IMR-90 (cell line): ENCODE results near the gene TNF. TPM values are rescaled to one million over a fixed set of nuclear protein-coding genes. Genes with fewer than 3 reads are reported as not detected.

Experiments
- ATAC-seq: fragments of 200-7000 bp; cut with Tn5 transposase; 2 replicates; pipeline ENCODE4 v1.9.1; 2020; ENCODE audit warnings: low read depth, mild to moderate bottlenecking, moderate library complexity
- BruUV-seq: library from RNA; stranded (reverse); fragments of 400-500 nt; replicated peaks from 2 replicates; lab custom pipeline; 2021; lab: Mats Ljungman, UMichigan
- CTCF ChIA-PET: fragments of 300-600 bp; formaldehyde crosslinking; extraction: SDS; loops from one replicate; lab custom pipeline; 2021; ENCODE audit warnings: antibody characterized with exemption; lab: Yijun Ruan, JAX
- POLR2A ChIA-PET: fragments of 300-600 bp; sonication (Branson Sonifier 250); formaldehyde crosslinking; loops from one replicate; lab custom pipeline; 2022; ENCODE audit warnings: antibody characterized with exemption; ENCODE audit not compliant: unreplicated experiment; lab: Charles Lee
- DNase-seq: peaks from one replicate; pipeline ENCODE4 v3.0.0; 2013
- H2AFZ ChIP-seq: replicated peaks from 2 replicates; pipeline ENCODE3; 2013; ENCODE audit warnings: low read length, mild to moderate bottlenecking; ENCODE audit not compliant: poor library complexity
- H2AK5ac ChIP-seq: 2 replicates; pipeline ENCODE4 v1.6.1; 2013; ENCODE audit warnings: low read depth, low read length, inconsistent platforms
- H2AK9ac ChIP-seq: replicated peaks from 2 replicates; pipeline ENCODE3; 2013; ENCODE audit warnings: mild to moderate bottlenecking, low read depth, low read length, moderate library complexity; ENCODE audit not compliant: poor library complexity
- H2BK120ac ChIP-seq: 2 replicates; pipeline ENCODE4 v1.6.1; 2013; ENCODE audit warnings: low read depth, low read length, inconsistent platforms
- H2BK15ac ChIP-seq: 3 replicates; pipeline ENCODE4 v1.6.1; 2013; ENCODE audit warnings: low read depth, low read length, inconsistent platforms
- H2BK20ac ChIP-seq: 2 replicates; pipeline ENCODE4 v1.6.1; 2013; ENCODE audit warnings: low read depth, mild to moderate bottlenecking, inconsistent platforms, low read length, moderate library complexity
- H2BK5ac ChIP-seq: 2 replicates; pipeline ENCODE4 v1.6.1; 2013; ENCODE audit warnings: mild to moderate bottlenecking, low read depth, low read length, inconsistent platforms; ENCODE audit not compliant: poor library complexity, severe bottlenecking
- H3K14ac ChIP-seq: replicated peaks from 2 replicates; pipeline ENCODE4 v1.6.1; 2013; ENCODE audit warnings: low read depth, low read length, inconsistent platforms
- H3K18ac ChIP-seq: 2 replicates; pipeline ENCODE4 v1.6.1; 2013; ENCODE audit warnings: low read depth, low read length, control low read depth
- H3K23ac ChIP-seq: 2 replicates; pipeline ENCODE4 v1.6.1; 2013; ENCODE audit warnings: low read depth, low read length, inconsistent platforms
- H3K27ac ChIP-seq: 2 replicates; pipeline ENCODE4 v1.5.1; 2013; ENCODE audit warnings: mild to moderate bottlenecking, control low read depth, low read length; ENCODE audit not compliant: insufficient read depth
- H3K27me3 ChIP-seq: 2 replicates; pipeline ENCODE4 v1.6.1; 2013; ENCODE audit warnings: low read length; ENCODE audit not compliant: control insufficient read depth, insufficient read depth
- H3K36me3 ChIP-seq: 2 replicates; pipeline ENCODE4 v1.6.1; 2013; ENCODE audit warnings: low read length, mixed read lengths; ENCODE audit not compliant: control insufficient read depth, insufficient read depth
- H3K4ac ChIP-seq: 2 replicates; pipeline ENCODE4 v1.6.1; 2013; ENCODE audit warnings: low read depth, low read length, inconsistent platforms
- H3K4me1 ChIP-seq: 2 replicates; pipeline ENCODE4 v1.6.1; 2013; ENCODE audit warnings: low read length, mixed read lengths; ENCODE audit not compliant: control insufficient read depth, insufficient read depth
- H3K4me2 ChIP-seq: 2 replicates; pipeline ENCODE4 v1.6.1; 2013; ENCODE audit warnings: low read depth, mild to moderate bottlenecking, control low read depth, low read length, moderate library complexity
- H3K4me3 ChIP-seq: 2 replicates; pipeline ENCODE4 v1.5.1; 2013; ENCODE audit warnings: low read depth, mild to moderate bottlenecking, control low read depth, low read length, moderate library complexity; ENCODE audit not compliant: insufficient read depth
- H3K56ac ChIP-seq: 2 replicates; pipeline ENCODE4 v1.6.1; 2013; ENCODE audit warnings: low read length, inconsistent platforms; ENCODE audit not compliant: insufficient read depth; ENCODE audit errors: extremely low read depth
- H3K79me1 ChIP-seq, 2 experiments: 2 replicates each; pipeline ENCODE4 v1.6.1; 2013; ENCODE audit warnings: low read length in 2 of 2, inconsistent platforms in 1 of 2, low read depth in 1 of 2
- H3K9ac ChIP-seq: 2 replicates; pipeline ENCODE4 v1.6.1; 2013; ENCODE audit warnings: low read depth, low read length, control low read depth
- H3K9me1 ChIP-seq: 2 replicates; pipeline ENCODE4 v1.6.1; 2013; ENCODE audit warnings: low read length, inconsistent platforms; ENCODE audit not compliant: insufficient read depth
- H3K9me3 ChIP-seq: 2 replicates; pipeline ENCODE4 v1.6.1; 2013; ENCODE audit warnings: low read length; ENCODE audit not compliant: control insufficient read depth, insufficient read depth
- H4K20me1 ChIP-seq: 2 replicates; pipeline ENCODE4 v1.6.1; 2013; ENCODE audit warnings: low read length, inconsistent platforms; ENCODE audit not compliant: insufficient read depth
- H4K5ac ChIP-seq: 2 replicates; pipeline ENCODE4 v1.6.1; 2013; ENCODE audit warnings: mild to moderate bottlenecking, low read depth, low read length, control low read depth
- H4K8ac ChIP-seq, 2 experiments: 2 replicates each; pipeline ENCODE4 v1.6.1; 2013; ENCODE audit warnings: low read depth in 2 of 2, low read length in 2 of 2, control low read depth in 1 of 2, inconsistent platforms in 1 of 2
- H4K91ac ChIP-seq: 2 replicates; pipeline ENCODE4 v1.6.1; 2013; ENCODE audit warnings: low read depth, low read length, inconsistent platforms; ENCODE audit not compliant: insufficient read depth
- BHLHE40 ChIP-seq: fragments of 150-350 bp; IDR thresholded peaks from 2 replicates; pipeline ENCODE4 v1.6.1; 2016; ENCODE audit warnings: mild to moderate bottlenecking, low read depth, low read length
- CEBPB ChIP-seq: IDR thresholded peaks from 2 replicates; pipeline ENCODE4 v1.6.1; 2012; ENCODE audit warnings: low read depth, low read length, improper control_type of control experiment
- CHD1 ChIP-seq: IDR thresholded peaks from 2 replicates; pipeline ENCODE4 v1.6.1; 2012; ENCODE audit warnings: low read depth, low read length, improper control_type of control experiment
- CTCF ChIP-seq: conservative IDR thresholded peaks from 2 replicates; pipeline ENCODE4 v1.5.1; 2012; ENCODE audit warnings: mild to moderate bottlenecking, low read depth, low read length, improper control_type of control experiment
- ELK1 ChIP-seq: fragments of 150-350 bp; IDR thresholded peaks from 2 replicates; pipeline ENCODE4 v1.6.1; 2016; ENCODE audit warnings: low read depth, mild to moderate bottlenecking, low read length, moderate library complexity, borderline replicate concordance
- FOS ChIP-seq: fragments of 150-350 bp; IDR thresholded peaks from 2 replicates; pipeline ENCODE4 v1.6.1; 2016; ENCODE audit warnings: low read depth, low read length
- MAFK ChIP-seq: IDR thresholded peaks from 2 replicates; pipeline ENCODE4 v1.6.1; 2012; ENCODE audit warnings: low read depth, low read length, improper control_type of control experiment
- MAZ ChIP-seq: IDR thresholded peaks from 2 replicates; pipeline ENCODE4 v1.6.1; 2012; ENCODE audit warnings: low read depth, mild to moderate bottlenecking, low read length, improper control_type of control experiment, moderate library complexity, borderline replicate concordance
- MXI1 ChIP-seq: IDR thresholded peaks from 2 replicates; pipeline ENCODE4 v1.6.1; 2012; ENCODE audit warnings: low read depth, mild to moderate bottlenecking, low read length, moderate library complexity, borderline replicate concordance
- NFE2L2 ChIP-seq: fragments of 150-350 bp; IDR thresholded peaks from 2 replicates; pipeline ENCODE4 v1.6.1; 2016; ENCODE audit warnings: low read depth, mild to moderate bottlenecking, low read length
- POLR2A ChIP-seq: IDR thresholded peaks from 2 replicates; pipeline ENCODE4 v1.6.1; 2012; ENCODE audit warnings: mild to moderate bottlenecking, low read depth, low read length
- RAD21 ChIP-seq: IDR thresholded peaks from 2 replicates; pipeline ENCODE4 v1.6.1; 2012; ENCODE audit warnings: low read length, improper control_type of control experiment
- RCOR1 ChIP-seq: IDR thresholded peaks from 2 replicates; pipeline ENCODE4 v1.6.1; 2012; ENCODE audit warnings: mild to moderate bottlenecking, low read length, improper control_type of control experiment; ENCODE audit not compliant: insufficient replicate concordance
- RFX5 ChIP-seq: IDR thresholded peaks from 2 replicates; pipeline ENCODE4 v1.8.0; 2012; ENCODE audit warnings: low read depth, mild to moderate bottlenecking, low read length, moderate library complexity
- SMC3 ChIP-seq: fragments of 150-350 bp; IDR thresholded peaks from 2 replicates; pipeline ENCODE4 v1.6.1; 2016; ENCODE audit warnings: low read depth, mild to moderate bottlenecking, antibody characterized with exemption, low read length, moderate library complexity
- WGBS, 2 experiments: methylation state at CpG; one replicate each; pipeline versions ENCODE4 v1.1.5 to v1.1.7; 2013; ENCODE audit warnings: missing lambda C conversion rate in 2 of 2; ENCODE audit not compliant: insufficient read length in 1 of 2; ENCODE audit errors: extremely low coverage in 2 of 2; 5-methylcytosine and 5-hydroxymethylcytosine counted together
- dilution Hi-C: fragments of 300-500 bp; cut with HindIII; formaldehyde crosslinking; loops from one replicate; pipeline ENCODE4 v1.14.3; 2018; ENCODE audit warnings: low sequenced_read_pairs; ENCODE audit not compliant: unreplicated experiment
- in situ Hi-C: fragments of 300-500 bp; cut with MboI; formaldehyde crosslinking; loops from 3 replicates; pipeline ENCODE4 v1.14.3; 2019; ENCODE audit warnings: low sequenced_read_pairs, inconsistent platforms, mixed read lengths
- intact Hi-C: fragments of 100-400 bp; cut with micrococcal nuclease; formaldehyde crosslinking; loops from 2 replicates; pipeline ENCODE4 v1.10.0; 2022
- polyA plus RNA-seq, 3 experiments: library from polyadenylated mRNA; depleted of rRNA; stranded (reverse); fragments of >200 nt; gene quantifications; 2 replicates each; pipeline ENCODE4 v1.2.3, GENCODE V29; 2012; ENCODE audit warnings: low replicate concordance in 1 of 3
- total RNA-seq: library from RNA; depleted of rRNA; stranded (reverse); fragments of >200 nt; gene quantifications from 2 replicates; pipeline ENCODE4 v1.2.3, GENCODE V29; 2012
- TF ChIP-seq, protein P1 (sequence below): fragments of 150-350 bp; IDR thresholded peaks from 2 replicates; pipeline ENCODE4 v1.6.1; 2017; ENCODE audit warnings: mild to moderate bottlenecking, antibody characterized with exemption, low read length, low read depth

Gene TNF
- total and polyA plus RNA-seq, 2 of the 4 experiments (the other 2 are of a cell fraction): not detected

DNA sequence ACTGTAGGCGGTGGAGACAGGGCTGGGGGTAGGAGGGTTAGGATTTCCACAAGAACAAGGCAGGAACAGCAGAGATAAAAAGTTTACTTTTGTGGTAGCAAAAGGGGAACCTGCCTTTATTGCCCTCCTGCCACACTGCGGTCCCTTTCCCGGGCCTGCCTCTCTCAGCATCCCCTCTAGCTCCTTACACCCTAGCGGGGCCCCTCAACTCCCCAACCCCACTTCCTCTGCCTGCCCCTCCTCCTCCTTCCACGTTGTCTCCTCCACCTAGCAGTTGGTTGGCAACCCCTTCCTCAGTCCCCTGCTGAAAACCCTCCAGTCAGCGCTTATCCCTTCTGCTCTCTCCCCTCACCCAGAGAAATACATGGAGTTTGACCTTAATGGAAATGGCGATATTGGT lies 40.4 kb downstream of the TNF start:
- Histone ChIP-seq H3K9ac (no peak overlapping the region), H3K27ac (no peak overlapping the region), H4K8ac (no peak overlapping the region), H2AK9ac (no peak overlapping the region), H3K4me2 (no peak overlapping the region), H3K23ac (no peak overlapping the region), H3K9me1 (0 out of 2 replicates have a peak, but pooled peaks cover 3% of the 10 kb centered on the region), H3K79me1 (no peaks in the 10 kb centered on the region), H3K18ac (no peak overlapping the region), H4K5ac (no peak overlapping the region), H3K36me3 (no peaks in the 10 kb centered on the region), H3K4ac (no peak overlapping the region), H3K4me3 (no peak overlapping the region), H3K14ac (no peak overlapping the region), H3K56ac (no peak overlapping the region), H2BK120ac (no peak overlapping the region), H2BK15ac (no peak overlapping the region), H3K4me1 (no peaks in the 10 kb centered on the region), H4K91ac (no peak overlapping the region), H2AK5ac (no peak overlapping the region), H3K9me3 (no peaks in the 10 kb centered on the region), H2AFZ (no peak overlapping the region), H4K20me1 (peaks cover 3% of the 10 kb centered on the region; the same call in 1 of the 2 replicates), H2BK5ac (no peak overlapping the region), H2BK20ac (no peak overlapping the region), H3K27me3 (peaks cover 7% of the 10 kb centered on the region)
- CTCF ChIA-PET: no interaction called here
- TF ChIP-seq MAZ: no peak
- TF ChIP-seq RAD21: no peak
- no peak for TF ChIP-seq MAFK
- TF ChIP-seq ELK1: no peak
- TF ChIP-seq CTCF: no peak
- TF ChIP-seq POLR2A: no peak
- TF ChIP-seq NFE2L2: no peak
- TF ChIP-seq MXI1: no peak
- TF ChIP-seq, protein P1, sequence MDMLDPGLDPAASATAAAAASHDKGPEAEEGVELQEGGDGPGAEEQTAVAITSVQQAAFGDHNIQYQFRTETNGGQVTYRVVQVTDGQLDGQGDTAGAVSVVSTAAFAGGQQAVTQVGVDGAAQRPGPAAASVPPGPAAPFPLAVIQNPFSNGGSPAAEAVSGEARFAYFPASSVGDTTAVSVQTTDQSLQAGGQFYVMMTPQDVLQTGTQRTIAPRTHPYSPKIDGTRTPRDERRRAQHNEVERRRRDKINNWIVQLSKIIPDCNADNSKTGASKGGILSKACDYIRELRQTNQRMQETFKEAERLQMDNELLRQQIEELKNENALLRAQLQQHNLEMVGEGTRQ: no peak
- TF ChIP-seq CHD1: no peak
- TF ChIP-seq RFX5: no peak
- no peak for TF ChIP-seq SMC3
- TF ChIP-seq FOS: no peak
- TF ChIP-seq CEBPB: no peak
- no peak for TF ChIP-seq BHLHE40
- TF ChIP-seq RCOR1: no peak
- 21% methylated on average over 2 of the region's 7 CpGs; no CpG with 5 or more reads in 1 of the 2 experiments for WGBS, 2 experiments
- POLR2A ChIA-PET: no interaction called here
- dilution Hi-C loops: no loop called here
- intact Hi-C loops: loop anchor here (2.0 kb wide), 1 partner anchor 55 kb away; no protein-coding TSS in a partner anchor
- in situ Hi-C loops: no loop called here
- ATAC-seq (no peak), DNase-seq (no peak)
- no TSS peak for BruUV-seq
